ENCODE data around the gene PTPRE. TPM values are rescaled to one million over a fixed set of nuclear protein-coding genes. Genes with fewer than 3 reads are reported as not detected.

Gene PTPRE
- total RNA-seq, 1 experiment from 2014 or later, result 0.50 TPM

GRCh38 chr10:127896590-127896989, 10.3 kb upstream of the PTPRE start:
- no peaks in the 10 kb centered on the region for H3K27me3 ChIP-seq (replicated peaks; ENCODE audit: control insufficient read depth, insufficient read depth, low read length)
- H3K4me1 Mint-ChIP-seq (ENCODE audit: low read depth, unreplicated experiment), result peaks cover 6% of the 10 kb centered on the region
- no peaks in the 10 kb centered on the region for H3K9me3 Mint-ChIP-seq (ENCODE audit: unreplicated experiment)
- peaks cover 17% of the 10 kb centered on the region for H3K4me1 ChIP-seq
- no peaks in the 10 kb centered on the region for H3K36me3 Mint-ChIP-seq (ENCODE audit: insufficient read depth, unreplicated experiment)
- H3K4me3 Mint-ChIP-seq (ENCODE audit: unreplicated experiment), result no peak overlapping the region
- H3K9me3 ChIP-seq, result no peaks in the 10 kb centered on the region
- H3K36me3 ChIP-seq (ENCODE audit: control insufficient read depth, insufficient read depth, low read length), result no peaks in the 10 kb centered on the region
- peaks cover 3% of the 10 kb centered on the region for H3K27me3 Mint-ChIP-seq (ENCODE audit: insufficient read depth, unreplicated experiment)
- ChIA-PET POLR2A (no interaction called here), CTCF (no interaction called here)
- no peak overlapping the region for H3K4me3 ChIP-seq (ENCODE audit: low read depth, low read length)
- no TSS peak for BruUV-seq (replicated peaks)
- no peak overlapping the region for H3K27ac Mint-ChIP-seq (ENCODE audit: unreplicated experiment)
- intact Hi-C loops (cut with micrococcal nuclease; ENCODE audit: unreplicated experiment), result no loop called here
- no peak for DNase-seq
- TF ChIP-seq, protein P1, sequence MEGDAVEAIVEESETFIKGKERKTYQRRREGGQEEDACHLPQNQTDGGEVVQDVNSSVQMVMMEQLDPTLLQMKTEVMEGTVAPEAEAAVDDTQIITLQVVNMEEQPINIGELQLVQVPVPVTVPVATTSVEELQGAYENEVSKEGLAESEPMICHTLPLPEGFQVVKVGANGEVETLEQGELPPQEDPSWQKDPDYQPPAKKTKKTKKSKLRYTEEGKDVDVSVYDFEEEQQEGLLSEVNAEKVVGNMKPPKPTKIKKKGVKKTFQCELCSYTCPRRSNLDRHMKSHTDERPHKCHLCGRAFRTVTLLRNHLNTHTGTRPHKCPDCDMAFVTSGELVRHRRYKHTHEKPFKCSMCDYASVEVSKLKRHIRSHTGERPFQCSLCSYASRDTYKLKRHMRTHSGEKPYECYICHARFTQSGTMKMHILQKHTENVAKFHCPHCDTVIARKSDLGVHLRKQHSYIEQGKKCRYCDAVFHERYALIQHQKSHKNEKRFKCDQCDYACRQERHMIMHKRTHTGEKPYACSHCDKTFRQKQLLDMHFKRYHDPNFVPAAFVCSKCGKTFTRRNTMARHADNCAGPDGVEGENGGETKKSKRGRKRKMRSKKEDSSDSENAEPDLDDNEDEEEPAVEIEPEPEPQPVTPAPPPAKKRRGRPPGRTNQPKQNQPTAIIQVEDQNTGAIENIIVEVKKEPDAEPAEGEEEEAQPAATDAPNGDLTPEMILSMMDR (IDR thresholded peaks at IDR 0.05; ENCODE audit: insufficient read depth in 1 of 2, low read depth in 1 of 2, low read length in 1 of 2, severe bottlenecking in 1 of 2, unreplicated experiment in 1 of 2), result no peak

- TF ChIP-seq, protein P1 (IDR thresholded peaks at IDR 0.05; ENCODE audit: insufficient read depth in 1 of 2, low read depth in 1 of 2, low read length in 1 of 2, severe bottlenecking in 1 of 2, unreplicated experiment in 1 of 2), result no peak
- H3K4me3 Mint-ChIP-seq (ENCODE audit: unreplicated experiment), result no peak overlapping the region
- Histone ChIP-seq H3K4me3 (ENCODE audit: low read depth, low read length) (no peak overlapping the region), H3K27me3 (replicated peaks; ENCODE audit: control insufficient read depth, insufficient read depth, low read length) (no peaks in the 10 kb centered on the region), H3K4me1 (peaks cover 14% of the 10 kb centered on the region), H3K9me3 (no peaks in the 10 kb centered on the region; the same call in 1 of the 2 replicates), H3K36me3 (ENCODE audit: control insufficient read depth, insufficient read depth, low read length) (no peaks in the 10 kb centered on the region)
- ChIA-PET POLR2A (no interaction called here), CTCF (no interaction called here)
- H3K36me3 Mint-ChIP-seq (ENCODE audit: insufficient read depth, unreplicated experiment), result no peaks in the 10 kb centered on the region
- no peak overlapping the region for H3K27ac Mint-ChIP-seq (ENCODE audit: unreplicated experiment)
- peaks cover 3% of the 10 kb centered on the region for H3K27me3 Mint-ChIP-seq (ENCODE audit: insufficient read depth, unreplicated experiment)
- H3K9me3 Mint-ChIP-seq (ENCODE audit: unreplicated experiment), result no peaks in the 10 kb centered on the region
- DNase-seq, result no peak
- H3K4me1 Mint-ChIP-seq (ENCODE audit: low read depth, unreplicated experiment), result peaks cover 6% of the 10 kb centered on the region
- BruUV-seq (replicated peaks), result no TSS peak
- intact Hi-C loops (cut with micrococcal nuclease; ENCODE audit: unreplicated experiment), result no loop called here
Observed at GRCh38 chr10:127897177-127897576, 9.7 kb upstream of the PTPRE start.

- intact Hi-C loops (cut with micrococcal nuclease; ENCODE audit: unreplicated experiment), result no loop called here
- Mint-ChIP-seq H3K36me3 (ENCODE audit: insufficient read depth, unreplicated experiment) (no peaks in the 10 kb centered on the region), H3K9me3 (ENCODE audit: unreplicated experiment) (no peaks in the 10 kb centered on the region), H3K4me3 (ENCODE audit: unreplicated experiment) (no peak overlapping the region), H3K27me3 (ENCODE audit: insufficient read depth, unreplicated experiment) (peaks cover 8% of the 10 kb centered on the region), H3K27ac (ENCODE audit: unreplicated experiment) (no peak overlapping the region), H3K4me1 (ENCODE audit: low read depth, unreplicated experiment) (no peaks in the 10 kb centered on the region)
- ChIA-PET POLR2A (no interaction called here), CTCF (no interaction called here)
- no peak overlapping the region for H3K4me3 ChIP-seq (ENCODE audit: low read depth, low read length)
- H3K9me3 ChIP-seq, result no peaks in the 10 kb centered on the region; the same call in 1 of the 2 replicates
- DNase-seq, result no peak
- TF ChIP-seq, protein P1 (IDR thresholded peaks at IDR 0.05; ENCODE audit: insufficient read depth in 1 of 2, low read depth in 1 of 2, low read length in 1 of 2, severe bottlenecking in 1 of 2, unreplicated experiment in 1 of 2), result no peak
- H3K4me1 ChIP-seq, result no peaks in the 10 kb centered on the region
- no peaks in the 10 kb centered on the region for H3K27me3 ChIP-seq (replicated peaks; ENCODE audit: control insufficient read depth, insufficient read depth, low read length)
- H3K36me3 ChIP-seq (ENCODE audit: control insufficient read depth, insufficient read depth, low read length), result no peaks in the 10 kb centered on the region
- BruUV-seq (replicated peaks), result no TSS peak
Observed at GRCh38 chr10:127899766-127900387, 7.0 kb upstream of the PTPRE start.
